CD4-positive, alpha-beta T cell treated with Interleukin-6 at 100 ng/mL for 8 hours (primary cell): ENCODE data around the gene SETD1B.
"Not testable (repeated sequence)": the region's sequence is repeated elsewhere in the genome, so short reads cannot be mapped to it uniquely, and the experiment has no call there.

ENCODE experiments used
- DNase-seq: peaks from one replicate; pipeline ENCODE4 v3.0.0-alpha.2; 2020; ENCODE audit warnings: mixed read lengths, low spot score

The SETD1B gene

GRCh38 chr12:121803861-121804416 is at the start of gene SETD1B:
TSS of gene SETD1B (plus strand) at chr12:121804009. CDS start at chr12:121804738, 729 bp downstream.
- DNase-seq, result peak; percentile 61

GRCh38 chr12:121754836-121755235 is 49.0 kb upstream of the SETD1B start:
- no peak for DNase-seq

DNA sequence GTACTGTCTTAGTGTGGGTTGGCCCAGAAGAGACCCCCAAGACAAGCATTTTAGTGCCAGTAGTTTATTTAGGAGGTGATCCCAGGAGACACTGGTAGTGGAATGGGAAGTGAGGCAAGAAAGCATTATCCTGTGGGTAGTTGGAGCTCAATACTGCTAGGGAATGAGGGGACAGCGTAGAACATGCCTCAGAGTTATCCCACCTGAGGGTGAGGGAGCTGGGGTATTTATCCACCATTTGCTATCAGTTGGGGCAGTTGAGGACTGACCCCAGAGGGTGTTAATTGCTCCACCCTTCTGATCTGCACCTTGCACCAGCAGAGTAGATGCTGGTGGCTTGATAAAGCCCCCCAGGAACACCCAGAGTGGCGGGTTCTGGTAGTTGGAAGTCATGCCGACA is 48.2 kb upstream of the SETD1B start:
- no peak for DNase-seq

GRCh38 chr12:121758536-121758935 is 45.3 kb upstream of the SETD1B start:
- not testable (repeated sequence) for DNase-seq

GRCh38 chr12:121762269-121762668 is 41.5 kb upstream of the SETD1B start:
- DNase-seq, result no peak

DNA sequence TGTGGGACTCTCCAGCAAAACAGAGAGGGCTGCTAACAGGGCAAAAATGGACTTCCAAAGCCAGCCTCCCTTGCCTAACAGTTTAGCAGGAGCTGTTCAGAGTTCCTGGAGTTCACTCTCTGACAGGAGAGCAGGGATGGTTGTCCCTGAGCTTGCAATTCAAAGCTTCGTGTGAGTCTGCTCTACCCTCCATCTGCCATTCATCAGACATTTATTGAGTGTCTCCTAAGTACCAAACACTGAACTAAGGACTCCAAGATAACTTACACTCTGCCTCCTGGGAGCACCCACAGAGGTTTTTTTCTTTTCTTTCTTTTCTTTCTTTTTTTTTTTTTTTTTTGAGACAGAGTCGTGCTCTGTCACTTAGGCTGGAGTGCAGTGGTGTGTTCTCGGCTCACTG is 39.0 kb upstream of the SETD1B start:
- DNase-seq, result no peak

DNA sequence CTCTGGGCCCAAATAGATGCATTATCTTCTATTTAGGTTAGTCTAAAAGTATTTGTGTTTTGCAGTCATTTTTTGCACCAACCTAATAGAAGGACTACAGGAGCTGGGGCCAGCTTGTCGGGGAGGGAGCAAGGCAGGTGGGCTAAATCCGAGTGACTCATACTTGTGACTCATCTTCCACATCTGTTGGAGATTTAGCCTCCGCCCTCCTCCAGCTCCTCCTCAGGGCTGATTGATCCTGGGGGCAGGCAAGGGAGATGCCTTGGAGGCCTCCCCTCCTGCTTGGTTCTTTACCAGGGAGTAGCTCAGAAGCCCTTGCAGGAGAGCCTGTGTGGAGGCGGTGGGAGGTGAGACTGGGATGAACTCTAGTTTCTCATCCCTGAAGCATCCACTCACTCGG is 38.2 kb upstream of the SETD1B start:
- DNase-seq, result no peak

GRCh38 chr12:121766290-121767039 is 37.3 kb upstream of the SETD1B start:
- no peak for DNase-seq

- DNase-seq, result no peak
These were observed 36.2 kb upstream of the SETD1B start for GRCh38 chr12:121767525-121768016.

- DNase-seq, result no peak
These were observed 34.4 kb upstream of the SETD1B start for GRCh38 chr12:121769297-121769830.

GRCh38 chr12:121769831-121770301 is 33.9 kb upstream of the SETD1B start:
- DNase-seq, result no peak

DNA sequence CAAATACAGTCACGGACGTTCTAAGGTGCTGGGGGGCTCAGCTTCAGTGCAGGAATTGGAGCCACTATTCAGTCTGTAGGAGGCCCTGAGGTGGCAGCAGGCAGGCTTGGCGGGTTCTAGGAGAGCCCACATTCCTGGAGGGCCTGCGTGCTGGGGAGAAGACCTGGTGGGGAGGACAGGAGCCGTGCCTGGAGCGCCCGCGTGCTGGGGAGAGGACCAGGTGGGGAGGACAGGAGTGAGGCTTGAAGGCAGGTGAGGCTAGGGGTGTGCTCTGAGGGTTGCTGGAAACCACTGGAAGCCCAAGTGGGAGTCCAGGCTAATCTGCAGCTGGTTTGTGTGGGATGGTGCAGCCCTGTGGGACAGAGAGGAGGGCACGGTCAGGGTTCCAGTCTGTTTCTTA is 33.4 kb upstream of the SETD1B start:
- no peak for DNase-seq

DNA sequence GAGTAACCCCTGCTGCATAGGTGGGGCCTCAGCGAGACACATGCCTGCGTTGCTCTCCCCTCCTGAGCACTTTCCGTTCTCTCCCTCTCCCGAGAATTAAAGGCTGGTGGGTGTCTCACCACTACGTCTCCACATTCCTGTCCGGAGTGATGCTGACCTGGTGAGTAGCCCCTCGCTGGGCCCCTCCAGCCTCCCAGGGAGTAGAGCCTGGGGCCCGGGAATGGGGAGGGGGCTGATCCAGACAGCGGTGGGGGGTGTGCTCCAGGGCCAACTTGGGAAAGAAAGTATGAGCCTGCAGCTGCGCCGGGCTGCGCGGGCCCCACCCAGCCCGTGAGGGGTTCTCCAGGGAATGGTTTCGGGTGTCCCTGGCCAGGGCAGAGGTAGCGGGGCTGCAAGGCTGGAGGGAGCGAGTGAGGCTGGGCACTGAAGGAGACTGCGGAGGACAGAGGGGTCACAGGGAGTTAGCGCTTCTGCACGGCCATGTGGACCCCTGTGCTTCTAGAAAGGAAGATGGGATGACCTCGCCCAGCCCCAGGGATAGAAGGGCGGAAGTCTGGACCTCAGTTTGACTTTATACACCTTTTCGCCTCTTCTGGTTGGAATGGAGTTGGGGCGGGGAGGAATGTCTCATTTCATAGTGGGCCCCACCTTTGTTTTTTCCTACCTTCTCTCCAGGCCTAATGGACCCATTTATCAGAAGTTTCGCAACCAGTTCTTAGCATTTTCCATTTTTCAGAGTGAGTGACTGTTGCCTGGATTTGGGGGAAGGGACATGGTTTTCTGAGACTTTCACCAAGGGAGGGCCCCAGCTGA is 32.8 kb upstream of the SETD1B start:
- no peak for DNase-seq

DNA sequence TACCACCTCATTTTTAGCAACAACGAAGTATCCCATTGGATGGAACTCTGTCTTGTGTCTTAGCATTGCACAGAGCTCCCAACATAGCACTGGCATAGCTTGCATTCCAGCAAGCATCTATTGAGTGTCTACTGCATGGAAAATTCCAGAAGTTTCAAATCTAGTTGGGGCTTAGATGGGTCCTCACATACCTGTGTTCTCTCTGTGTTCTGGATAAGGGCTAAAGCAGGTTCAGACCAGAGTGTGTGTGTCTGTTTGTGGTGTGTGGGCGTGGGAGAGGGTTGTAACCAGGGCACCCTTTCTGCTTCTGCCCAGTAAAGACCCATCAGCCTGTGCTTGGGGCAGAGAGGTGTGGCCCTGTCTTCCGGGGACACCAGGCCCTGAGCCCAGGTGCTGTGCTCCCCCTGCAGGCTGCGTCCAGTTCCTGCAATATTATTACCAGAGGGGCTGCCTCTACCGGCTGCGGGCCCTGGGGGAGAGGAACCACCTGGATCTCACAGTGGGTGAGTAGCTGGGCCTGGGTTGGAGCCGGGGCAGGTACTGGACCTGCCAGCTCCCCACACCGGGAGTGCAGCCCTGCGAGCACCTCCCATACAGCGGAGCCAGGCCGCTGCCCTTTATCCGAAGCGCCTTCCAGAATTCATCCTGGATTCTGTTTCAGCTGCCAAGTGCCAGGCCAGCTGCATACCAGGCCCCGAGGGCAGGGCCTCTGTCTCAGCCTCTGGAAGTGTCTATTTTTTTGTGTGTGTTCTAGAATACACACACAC is 30.6 kb upstream of the SETD1B start:
- peak; percentile 77 for DNase-seq

GRCh38 chr12:121774968-121775474 is 28.8 kb upstream of the SETD1B start:
- DNase-seq, result no peak

DNA sequence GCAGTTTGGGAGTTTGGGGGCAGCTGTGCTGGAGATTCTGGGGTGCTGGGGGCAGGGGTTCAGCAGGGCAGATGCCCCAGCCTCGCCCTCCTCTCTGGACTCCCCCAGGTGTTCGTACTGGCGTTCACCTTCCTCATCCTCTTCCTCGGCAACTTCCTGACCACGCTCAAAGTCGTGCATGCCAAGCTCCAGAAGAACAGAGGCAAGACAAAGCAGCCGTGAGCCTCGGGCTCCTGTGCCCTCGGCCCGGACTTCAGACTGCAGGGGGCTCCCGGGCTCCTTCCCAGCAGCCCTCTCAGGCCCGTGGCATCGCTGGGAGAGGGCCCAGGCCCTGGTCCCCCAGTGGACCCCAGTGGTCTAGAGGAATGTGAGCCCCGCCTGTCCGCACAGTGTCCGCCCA is 28.3 kb upstream of the SETD1B start:
- no peak for DNase-seq

- DNase-seq, result peak; percentile 87
These were observed 27.4 kb upstream of the SETD1B start for GRCh38 chr12:121776190-121777098.

- DNase-seq, result no peak
These were observed 25.0 kb upstream of the SETD1B start for GRCh38 chr12:121778567-121779421.

DNA sequence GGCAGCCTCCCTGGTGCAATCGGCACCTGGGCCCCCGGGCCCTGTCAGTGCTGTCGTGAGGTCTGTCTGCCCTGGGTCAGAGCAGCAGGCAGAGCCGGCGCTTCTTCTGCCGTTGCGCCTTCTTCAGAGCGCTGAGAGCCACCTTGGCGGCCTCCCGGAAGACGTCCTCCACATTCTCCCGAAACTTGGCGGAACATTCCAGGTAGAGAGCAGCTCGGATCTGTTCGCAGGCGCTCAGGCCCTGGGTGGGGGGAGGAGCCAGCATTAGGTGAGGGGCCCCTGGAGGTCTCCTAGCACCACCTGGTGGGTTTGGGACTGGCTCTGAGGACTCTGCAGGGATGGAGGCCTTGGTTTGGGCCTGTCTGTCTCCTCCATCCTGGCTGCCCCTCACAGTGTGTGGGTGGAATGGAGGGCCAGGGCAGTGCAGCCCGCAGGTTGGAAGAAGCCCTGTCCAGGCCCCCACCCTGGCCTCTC is 24.4 kb upstream of the SETD1B start:
- no peak for DNase-seq
